GM12878 (cell line): Measurements from ENCODE around the gene B3GALNT1.
"Not testable (repeated sequence)": the region's sequence is repeated elsewhere in the genome, so short reads cannot be mapped to it uniquely, and the experiment has no call there.

Source experiments
- BCL11A ChIP-seq: IDR thresholded peaks from 2 replicates; pipeline ENCODE4 v1.6.1; 2011; ENCODE audit warnings: low read depth, low read length
- CEBPZ ChIP-seq: fragments of 150-350 bp; IDR thresholded peaks from 2 replicates; pipeline ENCODE4 v1.6.1; 2016; ENCODE audit warnings: low read depth, low read length
- LARP7 ChIP-seq: fragments of 450-650 bp; IDR thresholded peaks from 2 replicates; pipeline ENCODE4 v1.6.1; 2017; ENCODE audit warnings: mild to moderate bottlenecking
- NR2F1 ChIP-seq: fragments of 450-650 bp; conservative IDR thresholded peaks from 2 replicates; pipeline ENCODE4 v1.6.1; 2017; ENCODE audit warnings: mild to moderate bottlenecking
- PML ChIP-seq: IDR thresholded peaks from 2 replicates; pipeline ENCODE4 v1.6.1; 2012; ENCODE audit warnings: low read length, inconsistent platforms
- POLR2AphosphoS5 ChIP-seq: IDR thresholded peaks from 2 replicates; pipeline ENCODE4 v1.6.1; 2011; ENCODE audit warnings: mild to moderate bottlenecking, low read length, inconsistent platforms
- RCOR1 ChIP-seq: conservative IDR thresholded peaks from 2 replicates; pipeline ENCODE4 v1.6.1; 2012; ENCODE audit warnings: low read depth, low read length, improper control_type of control experiment
- RELB ChIP-seq: fragments of 450-650 bp; IDR thresholded peaks from 2 replicates; pipeline ENCODE4 v1.6.1; 2017; ENCODE audit warnings: low read depth, mild to moderate bottlenecking, moderate library complexity
- SMC3 ChIP-seq: IDR thresholded peaks from 2 replicates; pipeline ENCODE4 v1.6.1; 2011; ENCODE audit warnings: low read length, improper control_type of control experiment, borderline replicate concordance
- WRNIP1 ChIP-seq: IDR thresholded peaks from 2 replicates; pipeline ENCODE4 v1.6.1; 2011; ENCODE audit warnings: low read depth, low read length, improper control_type of control experiment, borderline replicate concordance
- ZZZ3 ChIP-seq: IDR thresholded peaks from 2 replicates; pipeline ENCODE4 v1.6.1; 2011; ENCODE audit warnings: low read depth; ENCODE audit not compliant: control insufficient read depth, insufficient read length

DNA sequence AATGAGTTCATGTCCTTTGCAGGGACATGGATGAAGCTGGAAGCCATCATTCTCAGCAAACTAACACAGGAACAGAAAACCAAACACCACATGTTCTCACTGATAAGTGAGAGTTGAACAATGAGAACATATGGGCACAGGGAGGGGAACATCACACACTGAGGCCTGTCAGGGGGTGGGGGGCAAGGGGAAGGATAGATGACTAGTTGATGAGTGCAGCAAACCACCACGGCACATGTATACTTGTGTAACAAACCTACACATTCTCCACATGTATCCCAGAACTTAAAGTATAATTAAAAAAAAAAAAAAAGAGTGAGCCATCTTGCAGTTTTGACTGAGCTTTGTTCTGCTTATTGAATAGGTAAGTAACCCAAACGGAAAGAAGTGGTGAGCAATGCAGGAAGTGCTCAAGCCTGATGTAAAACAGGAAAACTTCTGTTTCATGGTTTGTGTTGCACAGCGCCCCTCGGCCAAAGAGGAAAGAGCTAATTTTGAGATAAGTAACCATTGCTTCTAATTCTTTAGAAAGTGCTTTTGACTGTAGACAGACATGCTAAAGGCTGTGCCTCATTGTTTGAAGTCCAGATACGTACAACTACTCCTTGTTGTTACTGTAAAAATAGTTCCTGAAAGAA lies 70.1 kb downstream of the B3GALNT1 start:
- not testable (repeated sequence) for TF ChIP-seq POLR2AphosphoS5, PML, RELB, WRNIP1, LARP7, SMC3, ZZZ3, NR2F1, CEBPZ, RCOR1, BCL11A
